PC-3 (cell line): ENCODE measurements around the gene DNAH5. TPM values are rescaled to one million over a fixed set of nuclear protein-coding genes. Genes with fewer than 3 reads are reported as not detected.

Experiments
- ATAC-seq: fragments of 200-7000 bp; cut with Tn5 transposase; 2 replicates; pipeline ENCODE4 v1.9.1; 2020; ENCODE audit warnings: mild to moderate bottlenecking, moderate library complexity
- BruUV-seq: library from RNA; stranded (reverse); fragments of 400-500 nt; replicated peaks from 2 replicates; lab custom pipeline; 2021; lab: Mats Ljungman, UMichigan
- CTCF ChIA-PET: fragments of 300-600 bp; sonication (Branson Sonifier 250); formaldehyde crosslinking; loops from one replicate; lab custom pipeline; 2022; ENCODE audit warnings: antibody characterized with exemption; lab: Charles Lee
- POLR2A ChIA-PET: fragments of 300-600 bp; sonication (Branson Sonifier 250); formaldehyde crosslinking; loops from one replicate; lab custom pipeline; 2022; ENCODE audit warnings: antibody characterized with exemption; ENCODE audit not compliant: unreplicated experiment; lab: Charles Lee
- DNase-seq: peaks from one replicate; pipeline ENCODE4 v3.0.0-alpha.2; 2015
- H2AFZ ChIP-seq: fragments of 300-600 bp; sonication (generic); 2 replicates; pipeline ENCODE4 v1.6.0; 2016; ENCODE audit warnings: antibody characterized with exemption, low read length
- H3F3A ChIP-seq: fragments of 300-600 bp; sonication (generic); one replicate; pipeline ENCODE4 v1.6.0; 2017; ENCODE audit warnings: antibody characterized with exemption, low read length, control low read depth, mild to moderate bottlenecking; ENCODE audit not compliant: unreplicated experiment
- H3K27ac ChIP-seq: fragments of 300-600 bp; sonication (generic); 2 replicates; pipeline ENCODE4 v1.5.1; 2016; ENCODE audit warnings: mild to moderate bottlenecking, low read length
- H3K27me3 ChIP-seq: fragments of 300-600 bp; sonication (generic); 2 replicates; pipeline ENCODE4 v1.6.1; 2016; ENCODE audit warnings: low read length, mixed read lengths
- H3K36me3 ChIP-seq: fragments of 300-600 bp; sonication (generic); 2 replicates; pipeline ENCODE4 v1.6.1; 2016; ENCODE audit warnings: low read depth, mixed run types, low read length, mixed read lengths
- H3K4me1 ChIP-seq: fragments of 300-600 bp; sonication (generic); 2 replicates; pipeline ENCODE4 v1.5.1; 2016; ENCODE audit warnings: low read length; ENCODE audit not compliant: insufficient read depth
- H3K4me2 ChIP-seq: fragments of 300-600 bp; sonication (generic); 2 replicates; pipeline ENCODE4 v1.6.0; 2016; ENCODE audit warnings: low read length
- H3K4me3 ChIP-seq: fragments of 300-600 bp; sonication (generic); 2 replicates; pipeline ENCODE4 v1.5.1; 2016; ENCODE audit warnings: mild to moderate bottlenecking, low read length, mixed read lengths
- H3K79me2 ChIP-seq: fragments of 300-600 bp; sonication (generic); 2 replicates; pipeline ENCODE4 v1.6.1; 2017; ENCODE audit warnings: low read length, mixed read lengths
- H3K9ac ChIP-seq: fragments of 300-600 bp; sonication (generic); 2 replicates; pipeline ENCODE4 v1.6.0; 2016; ENCODE audit warnings: mild to moderate bottlenecking, low read length
- H3K9me2 ChIP-seq: fragments of 300-600 bp; sonication (generic); replicated peaks from 2 replicates; pipeline ENCODE4 v1.6.1; 2016; ENCODE audit warnings: mixed run types, low read length, mixed read lengths
- H3K9me3 ChIP-seq: fragments of 300-600 bp; sonication (generic); 2 replicates; pipeline ENCODE4 v1.6.1; 2016; ENCODE audit warnings: low read length, mixed read lengths
- H4K20me1 ChIP-seq: fragments of 300-600 bp; sonication (generic); 2 replicates; pipeline ENCODE4 v1.6.1; 2016; ENCODE audit warnings: low read length, mixed read lengths
- CTCF ChIP-seq: fragments of 300-600 bp; sonication (generic); conservative IDR thresholded peaks from 2 replicates; pipeline ENCODE4 v1.5.1; 2017; ENCODE audit warnings: antibody characterized with exemption, low read depth, mild to moderate bottlenecking, low read length
- EZH2 ChIP-seq: fragments of 300-600 bp; sonication (generic); IDR thresholded peaks from one replicate; pipeline ENCODE4 v1.6.1; 2017; ENCODE audit warnings: antibody characterized with exemption, mild to moderate bottlenecking, low read length; ENCODE audit not compliant: unreplicated experiment
- EZH2phosphoT487 ChIP-seq: fragments of 300-600 bp; sonication (generic); IDR thresholded peaks from 2 replicates; pipeline ENCODE4 v1.6.1; 2018; ENCODE audit warnings: mild to moderate bottlenecking, antibody characterized with exemption, low read length, borderline replicate concordance
- intact Hi-C: fragments of 100-400 bp; cut with micrococcal nuclease; formaldehyde crosslinking; loops from 2 replicates; pipeline ENCODE4 v1.9.0; 2023
- total RNA-seq: library from RNA; depleted of rRNA; stranded (reverse); fragments of >200 nt; gene quantifications from 2 replicates; pipeline ENCODE4 v1.2.3, GENCODE V29; 2014

The DNAH5 gene
- total RNA-seq, 1 experiment from 2014 or later: 3.5 TPM

GRCh38 chr5:13830536-13830935 is 114.0 kb downstream of the DNAH5 start:
- no peak for ATAC-seq
- no peak for DNase-seq

GRCh38 chr5:13821366-13821765 is 123.1 kb downstream of the DNAH5 start:
- no peak for TF ChIP-seq EZH2
- TF ChIP-seq EZH2phosphoT487: no peak
- no peak for TF ChIP-seq CTCF
- Histone ChIP-seq H3K27me3 (no peaks in the 10 kb centered on the region), H3K4me3 (no peak overlapping the region), H3K36me3 (no peaks in the 10 kb centered on the region), H3K4me2 (no peak overlapping the region), H4K20me1 (no peaks in the 10 kb centered on the region), H3K9me3 (no peaks in the 10 kb centered on the region), H3K9me2 (no peaks in the 10 kb centered on the region), H3F3A (no peaks in the 10 kb centered on the region), H3K27ac (no peak overlapping the region), H3K4me1 (no peaks in the 10 kb centered on the region), H3K79me2 (no peaks in the 10 kb centered on the region), H3K9ac (no peak overlapping the region), H2AFZ (no peak overlapping the region)
- ChIA-PET POLR2A (no interaction called here), CTCF (no interaction called here)
- BruUV-seq: no TSS peak
- DNase-seq (no peak), ATAC-seq (no peak)
- intact Hi-C loops: no loop called here

More at GRCh38 chr5:13830536-13830935, 114.0 kb downstream of the DNAH5 start:
- Histone ChIP-seq H3K4me1 (peaks cover 6% of the 10 kb centered on the region), H3K9me3 (no peaks in the 10 kb centered on the region), H3K27me3 (no peaks in the 10 kb centered on the region), H3K27ac (no peak overlapping the region), H3K36me3 (no peaks in the 10 kb centered on the region), H3K9ac (no peak overlapping the region), H2AFZ (no peak overlapping the region), H3K9me2 (no peaks in the 10 kb centered on the region), H3K79me2 (no peaks in the 10 kb centered on the region), H4K20me1 (no peaks in the 10 kb centered on the region), H3K4me2 (no peak overlapping the region), H3K4me3 (no peak overlapping the region), H3F3A (no peaks in the 10 kb centered on the region)
- no TSS peak for BruUV-seq
- TF ChIP-seq CTCF (no peak), EZH2phosphoT487 (no peak), EZH2 (no peak)
- ChIA-PET POLR2A (no interaction called here), CTCF (no interaction called here)
- intact Hi-C loops: loop anchor here (5.0 to 10.0 kb wide), 3 partner anchors 338 to 1538 kb away; no protein-coding TSS in a partner anchor

- Histone ChIP-seq H3K27me3 (no peaks in the 10 kb centered on the region), H3K9ac (no peak overlapping the region), H3K9me2 (no peaks in the 10 kb centered on the region), H3K9me3 (no peaks in the 10 kb centered on the region), H3K4me1 (peaks cover 7% of the 10 kb centered on the region; the same call in 1 of the 2 replicates), H3K4me2 (no peak overlapping the region), H3K79me2 (no peaks in the 10 kb centered on the region), H4K20me1 (no peaks in the 10 kb centered on the region), H3K27ac (no peak overlapping the region), H3F3A (no peaks in the 10 kb centered on the region), H3K36me3 (no peaks in the 10 kb centered on the region), H2AFZ (no peak overlapping the region), H3K4me3 (no peak overlapping the region)
- TF ChIP-seq EZH2: no peak
- TF ChIP-seq EZH2phosphoT487: no peak
- no peak for TF ChIP-seq CTCF
- POLR2A ChIA-PET: no interaction called here
- no peak for DNase-seq
- no TSS peak for BruUV-seq
- no peak for ATAC-seq
- intact Hi-C loops: no loop called here
- CTCF ChIA-PET: no interaction called here
These were observed 128.4 kb downstream of the DNAH5 start for GRCh38 chr5:13816126-13816525.
